GM23338 (cell line): Measurements from ENCODE around the gene IGFBP7. TPM values are rescaled to one million over a fixed set of nuclear protein-coding genes. Genes with fewer than 3 reads are reported as not detected.

Source experiments
- ATAC-seq: fragments of 200-7000 bp; cut with Tn5 transposase; 3 replicates; pipeline ENCODE4 v1.9.1; 2020
- DNase-seq: peaks from one replicate; pipeline ENCODE4 v3.0.0-alpha.2; 2015; ENCODE audit warnings: low spot score
- H2AFZ ChIP-seq: fragments of 200-600 bp; sonication (generic); 2 replicates; pipeline ENCODE4 v1.8.0; 2016; ENCODE audit warnings: antibody characterized with exemption, mild to moderate bottlenecking, moderate library complexity
- H3F3A ChIP-seq: fragments of 200-600 bp; sonication (generic); replicated peaks from 2 replicates; pipeline ENCODE4 v1.8.0; 2017; ENCODE audit warnings: antibody characterized with exemption, mixed run types, low read depth
- H3K27ac ChIP-seq: fragments of 200-600 bp; sonication (generic); 2 replicates; pipeline ENCODE4 v1.6.1; 2016; ENCODE audit warnings: low read depth
- H3K27me3 ChIP-seq: fragments of 200-600 bp; sonication (generic); 2 replicates; pipeline ENCODE4 v1.8.0; 2016; ENCODE audit warnings: mild to moderate bottlenecking, mixed run types, moderate library complexity; ENCODE audit not compliant: insufficient read depth
- H3K36me3 ChIP-seq: fragments of 200-600 bp; sonication (generic); 2 replicates; pipeline ENCODE4 v1.8.0; 2016; ENCODE audit warnings: mild to moderate bottlenecking; ENCODE audit not compliant: insufficient read depth
- H3K4me1 ChIP-seq: fragments of 200-600 bp; sonication (generic); 2 replicates; pipeline ENCODE4 v1.8.0; 2016; ENCODE audit warnings: mild to moderate bottlenecking, moderate library complexity; ENCODE audit not compliant: insufficient read depth
- H3K4me2 ChIP-seq: fragments of 200-600 bp; sonication (generic); 2 replicates; pipeline ENCODE4 v1.7.1; 2017; ENCODE audit warnings: mixed run types
- H3K4me3 ChIP-seq: fragments of 200-600 bp; sonication (generic); 2 replicates; pipeline ENCODE4 v1.6.1; 2016; ENCODE audit warnings: mixed run types
- H3K79me2 ChIP-seq: fragments of 200-600 bp; sonication (generic); replicated peaks from 2 replicates; pipeline ENCODE4 v1.8.0; 2017; ENCODE audit warnings: mild to moderate bottlenecking; ENCODE audit not compliant: insufficient read depth
- H3K9me2 ChIP-seq: fragments of 200-600 bp; sonication (generic); 2 replicates; pipeline ENCODE4 v1.8.0; 2017; ENCODE audit not compliant: insufficient read depth
- H4K20me1 ChIP-seq: fragments of 200-600 bp; sonication (generic); replicated peaks from 2 replicates; pipeline ENCODE4 v1.8.0; 2017; ENCODE audit warnings: mild to moderate bottlenecking; ENCODE audit not compliant: insufficient read depth
- H3K27ac Mint-ChIP-seq: 2 replicates; pipeline ENCODE4 v1.8.0; 2020; ENCODE audit warnings: inconsistent platforms, mild to moderate bottlenecking, moderate library complexity, mixed read lengths
- H3K27me3 Mint-ChIP-seq: 3 replicates; pipeline ENCODE4 v1.8.0; 2022; ENCODE audit warnings: low read depth, mild to moderate bottlenecking, moderate library complexity, mixed read lengths, inconsistent platforms; ENCODE audit not compliant: insufficient read depth, poor library complexity
- H3K36me3 Mint-ChIP-seq: 3 replicates; pipeline ENCODE4 v1.8.0; 2021; ENCODE audit warnings: low read depth, mild to moderate bottlenecking, inconsistent platforms, moderate library complexity, mixed read lengths
- H3K4me1 Mint-ChIP-seq: 3 replicates; pipeline ENCODE4 v1.8.0; 2020; ENCODE audit warnings: mild to moderate bottlenecking, inconsistent platforms, mixed read lengths
- H3K4me3 Mint-ChIP-seq: 3 replicates; pipeline ENCODE4 v1.8.0; 2021; ENCODE audit warnings: moderate library complexity, mild to moderate bottlenecking, inconsistent platforms, mixed read lengths
- H3K9me3 Mint-ChIP-seq: 3 replicates; pipeline ENCODE4 v1.8.0; 2020; ENCODE audit warnings: moderate library complexity, mild to moderate bottlenecking, inconsistent platforms, mixed read lengths
- CREB1 ChIP-seq: fragments of 250-450 bp; sonication (Bioruptor Pico); IDR thresholded peaks from 2 replicates; pipeline ENCODE4 v1.5.0; 2020; ENCODE audit warnings: low read depth, mild to moderate bottlenecking, moderate library complexity
- EZH2 ChIP-seq: fragments of 200-600 bp; sonication (generic); IDR thresholded peaks from one replicate; pipeline ENCODE4 v1.8.0; 2017; ENCODE audit warnings: antibody characterized with exemption, mild to moderate bottlenecking, low read depth; ENCODE audit not compliant: unreplicated experiment
- EZH2phosphoT487 ChIP-seq: fragments of 200-600 bp; sonication (generic); IDR thresholded peaks from one replicate; pipeline ENCODE4 v1.8.1; 2018; ENCODE audit warnings: antibody characterized with exemption; ENCODE audit not compliant: unreplicated experiment
- JUNB ChIP-seq: IDR thresholded peaks from one replicate; pipeline ENCODE4 v1.6.1; 2016; ENCODE audit warnings: antibody characterized with exemption; ENCODE audit not compliant: unreplicated experiment
- NANOG ChIP-seq: IDR thresholded peaks from 2 replicates; pipeline ENCODE4 v1.6.1; 2016; ENCODE audit warnings: antibody characterized with exemption, borderline replicate concordance
- POLR2AphosphoS5 ChIP-seq: IDR thresholded peaks from 2 replicates; pipeline ENCODE4 v1.6.1; 2016; ENCODE audit warnings: antibody characterized with exemption, low read depth
- STAT1 ChIP-seq: IDR thresholded peaks from one replicate; pipeline ENCODE4 v1.6.1; 2016; ENCODE audit warnings: antibody characterized with exemption; ENCODE audit not compliant: unreplicated experiment
- ZNF114 ChIP-seq: fragments of 250-450 bp; sonication (Bioruptor Pico); IDR thresholded peaks from 2 replicates; pipeline ENCODE4 v1.5.0; 2020; ENCODE audit warnings: mild to moderate bottlenecking, moderate library complexity
- ZNF331 ChIP-seq: fragments of 250-450 bp; sonication (Bioruptor Pico); IDR thresholded peaks from 2 replicates; pipeline ENCODE4 v1.5.0; 2020; ENCODE audit warnings: low read depth, mild to moderate bottlenecking, moderate library complexity
- ZNF462 ChIP-seq: fragments of 250-450 bp; sonication (Bioruptor Pico); IDR thresholded peaks from 2 replicates; pipeline ENCODE4 v1.5.0; 2020; ENCODE audit warnings: mild to moderate bottlenecking, moderate library complexity
- polyA plus RNA-seq: library from polyadenylated mRNA; unstranded; fragments of >200 nt; fragmentation: Nextera tagmentation; extraction: Ambion mirVana; gene quantifications from 2 replicates; pipeline ENCODE4 v1.2.1, GENCODE V29; 2016
- total RNA-seq: library from RNA; depleted of rRNA; stranded (reverse); fragments of >200 nt; shearing (Covaris generic); gene quantifications from 2 replicates; pipeline ENCODE4 v1.2.3, GENCODE V29; 2014
- TF ChIP-seq, protein P1 (sequence below): IDR thresholded peaks from one replicate; pipeline ENCODE4 v1.6.1; 2018; ENCODE audit warnings: antibody characterized with exemption; ENCODE audit not compliant: unreplicated experiment
- TF ChIP-seq, protein P2 (sequence below): IDR thresholded peaks from 2 replicates; pipeline ENCODE4 v1.6.1; 2016; ENCODE audit warnings: antibody characterized with exemption
- TF ChIP-seq, protein P3 (sequence below), 2 experiments: fragments of 200-600 bp in 1 of 2; sonication (generic) in 1 of 2; conservative IDR thresholded peaks; 2 replicates each; pipeline versions ENCODE4 v1.5.1 to v1.6.1; 2016 to 2017; ENCODE audit warnings: antibody characterized with exemption in 2 of 2, low read depth in 2 of 2, mild to moderate bottlenecking in 2 of 2, moderate library complexity in 1 of 2

Gene IGFBP7
- total and polyA plus RNA-seq, 2 experiments from 2014 or later: 0.49 to 7.9 TPM

- Histone ChIP-seq H3K36me3 (peaks cover 16% of the 10 kb centered on the region), H3K27ac (no peak overlapping the region), H3F3A (no peaks in the 10 kb centered on the region), H3K4me3 (no peak overlapping the region), H3K4me1 (0 out of 2 replicates have a peak, but pooled peaks cover 3% of the 10 kb centered on the region), H3K79me2 (peaks cover 84% of the 10 kb centered on the region), H4K20me1 (peaks cover 53% of the 10 kb centered on the region), H3K9me2 (no peaks in the 10 kb centered on the region), H3K4me2 (no peak overlapping the region), H3K27me3 (no peaks in the 10 kb centered on the region), H2AFZ (no peak overlapping the region)
- TF ChIP-seq, protein P1, sequence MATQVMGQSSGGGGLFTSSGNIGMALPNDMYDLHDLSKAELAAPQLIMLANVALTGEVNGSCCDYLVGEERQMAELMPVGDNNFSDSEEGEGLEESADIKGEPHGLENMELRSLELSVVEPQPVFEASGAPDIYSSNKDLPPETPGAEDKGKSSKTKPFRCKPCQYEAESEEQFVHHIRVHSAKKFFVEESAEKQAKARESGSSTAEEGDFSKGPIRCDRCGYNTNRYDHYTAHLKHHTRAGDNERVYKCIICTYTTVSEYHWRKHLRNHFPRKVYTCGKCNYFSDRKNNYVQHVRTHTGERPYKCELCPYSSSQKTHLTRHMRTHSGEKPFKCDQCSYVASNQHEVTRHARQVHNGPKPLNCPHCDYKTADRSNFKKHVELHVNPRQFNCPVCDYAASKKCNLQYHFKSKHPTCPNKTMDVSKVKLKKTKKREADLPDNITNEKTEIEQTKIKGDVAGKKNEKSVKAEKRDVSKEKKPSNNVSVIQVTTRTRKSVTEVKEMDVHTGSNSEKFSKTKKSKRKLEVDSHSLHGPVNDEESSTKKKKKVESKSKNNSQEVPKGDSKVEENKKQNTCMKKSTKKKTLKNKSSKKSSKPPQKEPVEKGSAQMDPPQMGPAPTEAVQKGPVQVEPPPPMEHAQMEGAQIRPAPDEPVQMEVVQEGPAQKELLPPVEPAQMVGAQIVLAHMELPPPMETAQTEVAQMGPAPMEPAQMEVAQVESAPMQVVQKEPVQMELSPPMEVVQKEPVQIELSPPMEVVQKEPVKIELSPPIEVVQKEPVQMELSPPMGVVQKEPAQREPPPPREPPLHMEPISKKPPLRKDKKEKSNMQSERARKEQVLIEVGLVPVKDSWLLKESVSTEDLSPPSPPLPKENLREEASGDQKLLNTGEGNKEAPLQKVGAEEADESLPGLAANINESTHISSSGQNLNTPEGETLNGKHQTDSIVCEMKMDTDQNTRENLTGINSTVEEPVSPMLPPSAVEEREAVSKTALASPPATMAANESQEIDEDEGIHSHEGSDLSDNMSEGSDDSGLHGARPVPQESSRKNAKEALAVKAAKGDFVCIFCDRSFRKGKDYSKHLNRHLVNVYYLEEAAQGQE: no peak
- TF ChIP-seq, protein P2, sequence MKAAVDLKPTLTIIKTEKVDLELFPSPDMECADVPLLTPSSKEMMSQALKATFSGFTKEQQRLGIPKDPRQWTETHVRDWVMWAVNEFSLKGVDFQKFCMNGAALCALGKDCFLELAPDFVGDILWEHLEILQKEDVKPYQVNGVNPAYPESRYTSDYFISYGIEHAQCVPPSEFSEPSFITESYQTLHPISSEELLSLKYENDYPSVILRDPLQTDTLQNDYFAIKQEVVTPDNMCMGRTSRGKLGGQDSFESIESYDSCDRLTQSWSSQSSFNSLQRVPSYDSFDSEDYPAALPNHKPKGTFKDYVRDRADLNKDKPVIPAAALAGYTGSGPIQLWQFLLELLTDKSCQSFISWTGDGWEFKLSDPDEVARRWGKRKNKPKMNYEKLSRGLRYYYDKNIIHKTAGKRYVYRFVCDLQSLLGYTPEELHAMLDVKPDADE: no peak
- TF ChIP-seq, protein P3, sequence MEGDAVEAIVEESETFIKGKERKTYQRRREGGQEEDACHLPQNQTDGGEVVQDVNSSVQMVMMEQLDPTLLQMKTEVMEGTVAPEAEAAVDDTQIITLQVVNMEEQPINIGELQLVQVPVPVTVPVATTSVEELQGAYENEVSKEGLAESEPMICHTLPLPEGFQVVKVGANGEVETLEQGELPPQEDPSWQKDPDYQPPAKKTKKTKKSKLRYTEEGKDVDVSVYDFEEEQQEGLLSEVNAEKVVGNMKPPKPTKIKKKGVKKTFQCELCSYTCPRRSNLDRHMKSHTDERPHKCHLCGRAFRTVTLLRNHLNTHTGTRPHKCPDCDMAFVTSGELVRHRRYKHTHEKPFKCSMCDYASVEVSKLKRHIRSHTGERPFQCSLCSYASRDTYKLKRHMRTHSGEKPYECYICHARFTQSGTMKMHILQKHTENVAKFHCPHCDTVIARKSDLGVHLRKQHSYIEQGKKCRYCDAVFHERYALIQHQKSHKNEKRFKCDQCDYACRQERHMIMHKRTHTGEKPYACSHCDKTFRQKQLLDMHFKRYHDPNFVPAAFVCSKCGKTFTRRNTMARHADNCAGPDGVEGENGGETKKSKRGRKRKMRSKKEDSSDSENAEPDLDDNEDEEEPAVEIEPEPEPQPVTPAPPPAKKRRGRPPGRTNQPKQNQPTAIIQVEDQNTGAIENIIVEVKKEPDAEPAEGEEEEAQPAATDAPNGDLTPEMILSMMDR (conservative IDR thresholded peaks at IDR 0.05; ENCODE audit: low read depth in 2 of 2): no peak
- TF ChIP-seq STAT1 (no peak), NANOG (no peak), ZNF114 (no peak), CREB1 (CRISPR knock-in tag) (no peak), ZNF331 (CRISPR knock-in tag) (no peak), EZH2 (no peak), JUNB (no peak), ZNF462 (CRISPR knock-in tag) (no peak), POLR2AphosphoS5 (no peak), EZH2phosphoT487 (no peak)
- Mint-ChIP-seq H3K27ac (no peak overlapping the region), H3K36me3 (peaks cover 19% of the 10 kb centered on the region), H3K27me3 (peaks cover 12% of the 10 kb centered on the region), H3K4me3 (no peak overlapping the region), H3K9me3 (no peaks in the 10 kb centered on the region), H3K4me1 (no peaks in the 10 kb centered on the region; the same call in 1 of the 3 replicates)
- DNase-seq (no peak), ATAC-seq (no peak)
These were observed 128.4 kb downstream of the IGFBP7 start for GRCh38 chr4:56981795-56982201.
